A549 treated with Hydrocortisone at 1 μM for 4 hours (cell line): ENCODE results near the gene DBF4. TPM values are rescaled to one million over a fixed set of nuclear protein-coding genes. Genes with fewer than 3 reads are reported as not detected.

ENCODE experiments used
- total RNA-seq: library from RNA; stranded (reverse); fragments of 200-300 nt; extraction: Qiagen RNA extraction; gene quantifications from 5 replicates; pipeline ENCODE4 v1.2.3, GENCODE V29; 2022

DBF4 gene, protein sequence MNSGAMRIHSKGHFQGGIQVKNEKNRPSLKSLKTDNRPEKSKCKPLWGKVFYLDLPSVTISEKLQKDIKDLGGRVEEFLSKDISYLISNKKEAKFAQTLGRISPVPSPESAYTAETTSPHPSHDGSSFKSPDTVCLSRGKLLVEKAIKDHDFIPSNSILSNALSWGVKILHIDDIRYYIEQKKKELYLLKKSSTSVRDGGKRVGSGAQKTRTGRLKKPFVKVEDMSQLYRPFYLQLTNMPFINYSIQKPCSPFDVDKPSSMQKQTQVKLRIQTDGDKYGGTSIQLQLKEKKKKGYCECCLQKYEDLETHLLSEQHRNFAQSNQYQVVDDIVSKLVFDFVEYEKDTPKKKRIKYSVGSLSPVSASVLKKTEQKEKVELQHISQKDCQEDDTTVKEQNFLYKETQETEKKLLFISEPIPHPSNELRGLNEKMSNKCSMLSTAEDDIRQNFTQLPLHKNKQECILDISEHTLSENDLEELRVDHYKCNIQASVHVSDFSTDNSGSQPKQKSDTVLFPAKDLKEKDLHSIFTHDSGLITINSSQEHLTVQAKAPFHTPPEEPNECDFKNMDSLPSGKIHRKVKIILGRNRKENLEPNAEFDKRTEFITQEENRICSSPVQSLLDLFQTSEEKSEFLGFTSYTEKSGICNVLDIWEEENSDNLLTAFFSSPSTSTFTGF
- 25.7 to 29.6 TPM (median 26.8 TPM) in 5 replicates for total RNA-seq

GRCh38 chr7:87876040-87876868, at the start of gene DBF4, which contains the start of gene SLC25A40:
Gene DBF4 (plus strand): TSS chr7:87876493. CDS start chr7:87876733, 240 bp downstream.
Gene SLC25A40 (minus strand): TSS chr7:87876360. CDS start chr7:87858727, 17,633 bp downstream.

GRCh38 chr7:87933953-87934698, 57.8 kb downstream of the DBF4 start, which contains the start of gene ADAM22:
Gene ADAM22 (plus strand): TSS chr7:87934251. CDS start chr7:87934466, 215 bp downstream.

Other genes starting within 250 kb of the DBF4 start
- gene RUNDC3B, start 248.1 kb upstream of the DBF4 start, total RNA-seq = not detected in 5 replicates
- 5.7 to 11.0 TPM (median 7.7 TPM) in 5 replicates for gene SLC25A40, start 133 bp upstream of the DBF4 start, total RNA-seq
- 0.16 to 0.43 TPM (median 0.33 TPM) in 5 replicates for gene ADAM22, start 57.8 kb downstream of the DBF4 start, total RNA-seq